Cardiac fibroblast (primary cell): ENCODE results near the gene CCNG1.

ENCODE experiments used
- DNase-seq, 2 donors: peaks; one replicate each; pipeline versions ENCODE4 v3.0.0 to v3.0.0-alpha.2; 2010; ENCODE audit warnings: low read depth in 2 of 2
- H3K4me3 ChIP-seq, 2 donors: replicated peaks in 1 of 2; 1 replicate in 1 of 2; 2 replicates in 1 of 2; pipeline ENCODE4 v1.5.1; 2011; ENCODE audit warnings: low read depth in 2 of 2, low read length in 2 of 2, mild to moderate bottlenecking in 2 of 2, moderate library complexity in 1 of 2
- CTCF ChIP-seq: IDR thresholded peaks from one replicate; pipeline ENCODE4 v1.5.1; 2011; ENCODE audit warnings: low read depth, mild to moderate bottlenecking, low read length, inconsistent platforms

CCNG1 gene

GRCh38 chr5:163456029-163456589 is 18.7 kb downstream of the CCNG1 start:
- peak in 1 of 2 donors; percentile 10 for DNase-seq
- H3K4me3 ChIP-seq = no peak overlapping the region
- no peak for TF ChIP-seq CTCF

DNA sequence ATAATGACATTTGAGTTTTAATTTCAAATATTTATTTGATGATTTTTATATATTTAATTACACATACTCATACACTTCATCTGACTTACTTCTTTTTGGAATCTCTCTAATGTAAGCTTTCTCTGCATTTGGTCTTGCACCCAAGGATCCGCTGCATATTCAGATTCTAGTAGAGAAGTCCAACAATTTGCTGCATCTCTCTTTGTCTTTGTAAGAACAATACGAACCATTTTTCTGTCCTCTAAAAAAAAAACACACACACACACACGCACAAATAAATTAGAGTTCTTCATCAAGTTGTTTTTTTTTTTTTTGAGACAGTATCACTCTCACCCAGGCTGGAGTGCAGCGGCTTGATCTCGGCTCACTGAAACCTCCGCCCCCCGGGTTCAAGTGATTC is 19.4 kb downstream of the CCNG1 start:
- no peak for DNase-seq
- no peak for TF ChIP-seq CTCF

DNA sequence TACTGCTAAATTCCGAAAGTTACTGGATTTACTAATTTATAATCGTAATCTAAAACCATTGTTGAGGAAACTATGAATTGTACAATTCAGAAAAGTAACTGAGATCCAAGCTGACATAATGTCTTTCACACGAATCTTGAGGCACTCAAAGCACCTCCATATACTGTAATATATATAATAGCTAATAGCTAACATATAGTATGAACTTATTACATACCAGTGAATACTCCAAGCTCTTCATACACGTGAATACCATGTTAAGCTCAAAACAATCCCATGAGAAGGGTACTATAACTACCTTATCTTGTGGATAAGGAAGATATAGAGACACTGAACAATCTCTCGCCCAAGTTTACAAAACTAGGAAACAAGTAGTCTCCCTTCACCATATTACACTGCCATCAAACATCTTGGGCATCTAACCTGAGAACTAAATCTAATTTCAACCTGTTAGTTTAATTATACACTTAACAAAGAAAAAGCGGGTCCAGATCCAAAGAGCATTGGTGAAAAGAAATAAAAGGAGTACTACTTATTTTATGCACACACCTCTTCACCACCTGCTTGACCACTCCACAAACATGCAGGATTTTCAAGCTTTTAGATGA is 21.5 kb downstream of the CCNG1 start:
- no peak for DNase-seq
- H3K4me3 ChIP-seq = peak overlapping the region; percentile 74 to 80
- no peak for TF ChIP-seq CTCF

More for the DNA sequence above, 19.4 kb downstream of the CCNG1 start:
- H3K4me3 ChIP-seq = no peak overlapping the region

GRCh38 chr5:163459462-163459818 is 22.0 kb downstream of the CCNG1 start:
- H3K4me3 ChIP-seq = peak overlapping the region; percentile 74 to 80
- TF ChIP-seq CTCF = no peak
- no peak for DNase-seq

- TF ChIP-seq CTCF = peak; percentile 21
- DNase-seq = peak; percentile 99
- peak within 1 kb of the TSS; percentile 74 to 80 for H3K4me3 ChIP-seq
These were observed 22.6 kb downstream of the CCNG1 start, which contains the start of gene NUDCD2 for GRCh38 chr5:163459819-163460561. TSS of gene NUDCD2 (minus strand) at chr5:163460102. CDS start at chr5:163460050, 52 bp downstream.

DNA sequence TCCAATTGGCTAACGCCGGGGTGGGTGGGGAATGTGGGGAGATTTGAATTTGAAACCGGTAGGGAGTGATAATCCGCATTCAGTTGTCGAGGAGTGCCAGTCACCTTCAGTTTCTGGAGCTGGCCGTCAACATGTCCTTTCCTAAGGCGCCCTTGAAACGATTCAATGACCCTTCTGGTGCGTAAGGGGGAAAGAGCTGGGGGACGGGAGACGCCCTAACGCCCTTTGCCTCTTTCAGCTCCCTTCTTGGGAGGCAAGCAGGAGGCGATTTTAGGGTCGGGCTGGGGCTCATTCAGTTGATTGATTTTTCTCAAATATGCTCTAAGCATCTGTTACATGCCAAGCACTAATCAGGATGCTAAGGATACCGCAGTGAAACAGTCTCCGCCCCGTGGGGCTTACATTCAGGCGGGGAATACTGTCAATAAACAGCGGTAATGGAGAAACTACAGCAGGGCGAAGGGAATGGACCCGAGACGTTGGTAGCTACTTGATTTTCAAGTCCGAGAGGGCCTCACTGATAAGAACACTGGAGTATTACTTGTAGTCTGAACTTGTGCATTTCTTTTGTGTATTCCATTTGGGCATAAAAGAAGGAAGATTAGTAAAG is 23.3 kb downstream of the CCNG1 start, which contains the start of gene HMMR:
Gene HMMR (plus strand): TSS at position 71 of the 610 bp plus-strand sequence. CDS start 61 bp downstream, at position 132.
- DNase-seq = peak; percentile 35 to 48

More for the DNA sequence above, 23.3 kb downstream of the CCNG1 start, which contains the start of gene HMMR:
- TF ChIP-seq CTCF = no peak
- H3K4me3 ChIP-seq = peak within 1 kb of the TSS; percentile 74 to 80
